IPS-15b (cell line): ENCODE data around the gene ACSL6.

ENCODE experiments used
- H3K27me3 ChIP-seq: one replicate; pipeline ENCODE4 v1.6.1; 2013; ENCODE audit warnings: low read length; ENCODE audit not compliant: control insufficient read depth, insufficient read depth
- H3K36me3 ChIP-seq: one replicate; pipeline ENCODE4 v1.6.1; 2013; ENCODE audit warnings: low read length; ENCODE audit not compliant: control insufficient read depth, insufficient read depth
- H3K4me1 ChIP-seq: one replicate; pipeline ENCODE4 v1.6.1; 2013; ENCODE audit warnings: mild to moderate bottlenecking, low read length; ENCODE audit not compliant: control insufficient read depth, insufficient read depth
- H3K4me3 ChIP-seq: one replicate; pipeline ENCODE4 v1.5.1; 2013; ENCODE audit warnings: low read depth, low read length
- H3K9ac ChIP-seq: one replicate; pipeline ENCODE4 v1.6.1; 2013; ENCODE audit warnings: low read depth, mild to moderate bottlenecking, low read length
- H3K9me3 ChIP-seq: one replicate; pipeline ENCODE4 v1.6.1; 2013; ENCODE audit warnings: mild to moderate bottlenecking, low read length; ENCODE audit not compliant: control insufficient read depth, insufficient read depth

ACSL6 gene

DNA sequence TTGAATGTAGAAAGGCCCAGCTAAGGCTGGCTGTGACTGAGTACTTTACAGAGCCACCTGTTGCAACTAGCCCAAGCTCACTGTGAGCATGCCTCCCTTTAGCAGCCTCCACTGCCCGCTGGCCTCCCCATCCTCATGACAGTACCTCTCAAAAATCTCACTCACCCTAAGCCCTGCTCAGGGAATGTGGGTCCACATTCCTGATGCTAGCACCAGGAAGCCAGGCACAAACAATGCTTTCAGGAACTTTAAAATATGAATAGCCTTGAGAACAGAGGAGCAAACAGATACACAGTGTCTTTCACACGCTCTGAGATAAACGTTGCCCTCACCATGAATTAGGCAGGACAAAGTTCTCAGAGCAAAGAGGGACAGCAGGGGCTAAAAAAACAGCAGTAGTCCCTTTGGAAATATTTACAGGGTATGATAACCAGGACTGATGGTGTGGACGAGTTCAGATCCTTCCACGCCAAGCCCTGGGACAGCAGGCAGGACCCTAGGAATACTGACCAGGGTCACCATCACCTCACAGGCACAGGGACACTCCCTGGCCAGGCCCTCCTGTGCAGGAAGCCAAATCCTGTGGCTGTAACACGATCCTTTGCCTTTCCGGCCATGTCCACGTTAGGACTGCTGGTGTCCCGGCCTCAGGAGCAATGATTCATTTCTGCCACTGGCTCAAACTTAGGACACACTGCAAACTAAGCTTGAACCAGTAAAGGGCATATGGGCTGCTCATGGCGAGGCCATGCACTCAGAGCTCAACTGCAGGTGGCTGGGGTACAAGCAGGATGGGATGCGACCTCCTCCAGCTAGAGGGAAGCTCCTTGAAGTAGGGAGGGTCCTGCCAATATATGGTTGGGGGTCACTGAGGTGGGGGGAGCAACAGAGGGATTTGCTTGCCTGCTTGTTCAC lies 9.6 kb downstream of the ACSL6 start:
- Histone ChIP-seq H3K4me3 (no peak overlapping the region), H3K4me1 (peaks cover 17% of the 10 kb centered on the region)

DNA sequence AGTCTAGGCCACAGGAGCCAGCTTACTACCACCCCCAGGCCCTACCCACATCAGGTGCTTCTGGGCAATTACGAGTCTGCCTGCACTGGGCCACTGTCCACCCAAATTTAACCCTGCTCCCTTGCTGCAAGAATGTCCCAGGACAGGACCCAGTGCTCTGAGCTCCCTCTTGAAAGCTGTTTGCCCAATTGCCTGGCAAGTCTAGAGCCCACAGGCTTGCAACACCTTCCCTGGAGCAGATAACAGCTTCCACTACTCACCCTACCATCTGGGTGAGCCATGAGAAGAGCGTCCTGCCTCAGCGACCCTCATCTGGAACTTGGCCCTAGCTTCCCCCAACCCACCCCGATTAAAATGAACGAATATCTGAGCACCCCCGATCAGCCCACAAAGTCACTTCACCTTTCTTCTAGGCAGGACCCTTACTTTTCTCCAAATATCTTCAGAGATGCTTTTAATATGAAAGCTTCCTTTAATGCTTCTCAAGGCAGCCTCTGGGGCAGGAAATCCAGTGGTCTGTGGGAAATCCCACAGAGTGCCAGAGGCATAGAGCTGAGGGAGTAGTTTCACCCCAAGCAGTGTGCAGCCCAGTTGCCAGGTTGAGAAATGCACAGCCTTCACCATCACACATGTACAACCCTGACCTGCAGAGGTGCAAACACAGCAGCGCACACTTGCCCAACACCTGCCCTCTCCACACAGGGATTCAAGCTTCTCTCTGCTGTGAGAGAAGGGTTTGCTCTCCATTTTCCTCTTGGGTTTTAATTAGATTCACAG lies 10.6 kb downstream of the ACSL6 start:
- peaks cover 5% of the 10 kb centered on the region for H3K27me3 ChIP-seq
- H3K4me1 ChIP-seq: peaks cover 17% of the 10 kb centered on the region
- no peak overlapping the region for H3K4me3 ChIP-seq
- H3K9me3 ChIP-seq: no peaks in the 10 kb centered on the region
- no peak overlapping the region for H3K9ac ChIP-seq
- H3K36me3 ChIP-seq: no peaks in the 10 kb centered on the region

More for the DNA sequence above, 9.6 kb downstream of the ACSL6 start:
- Histone ChIP-seq H3K9me3 (no peaks in the 10 kb centered on the region), H3K36me3 (no peaks in the 10 kb centered on the region), H3K27me3 (peaks cover 5% of the 10 kb centered on the region), H3K9ac (peak overlapping the region; percentile 37)

DNA sequence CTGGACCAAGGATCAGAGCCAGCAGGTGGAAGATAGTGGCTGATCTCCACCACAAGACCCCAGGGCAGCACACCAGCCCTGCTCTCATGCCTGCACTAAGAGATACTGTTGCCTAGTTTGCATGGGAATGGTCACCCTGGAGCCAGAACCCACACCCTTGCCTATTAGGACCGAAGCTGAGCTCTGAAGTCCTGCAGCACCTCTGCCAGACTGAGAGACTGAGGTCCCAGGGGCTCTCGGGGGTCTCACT lies 11.3 kb downstream of the ACSL6 start:
- Histone ChIP-seq H3K27me3 (peaks cover 5% of the 10 kb centered on the region), H3K9me3 (no peaks in the 10 kb centered on the region), H3K36me3 (no peaks in the 10 kb centered on the region), H3K4me3 (no peak overlapping the region), H3K9ac (no peak overlapping the region), H3K4me1 (peaks cover 17% of the 10 kb centered on the region)

DNA sequence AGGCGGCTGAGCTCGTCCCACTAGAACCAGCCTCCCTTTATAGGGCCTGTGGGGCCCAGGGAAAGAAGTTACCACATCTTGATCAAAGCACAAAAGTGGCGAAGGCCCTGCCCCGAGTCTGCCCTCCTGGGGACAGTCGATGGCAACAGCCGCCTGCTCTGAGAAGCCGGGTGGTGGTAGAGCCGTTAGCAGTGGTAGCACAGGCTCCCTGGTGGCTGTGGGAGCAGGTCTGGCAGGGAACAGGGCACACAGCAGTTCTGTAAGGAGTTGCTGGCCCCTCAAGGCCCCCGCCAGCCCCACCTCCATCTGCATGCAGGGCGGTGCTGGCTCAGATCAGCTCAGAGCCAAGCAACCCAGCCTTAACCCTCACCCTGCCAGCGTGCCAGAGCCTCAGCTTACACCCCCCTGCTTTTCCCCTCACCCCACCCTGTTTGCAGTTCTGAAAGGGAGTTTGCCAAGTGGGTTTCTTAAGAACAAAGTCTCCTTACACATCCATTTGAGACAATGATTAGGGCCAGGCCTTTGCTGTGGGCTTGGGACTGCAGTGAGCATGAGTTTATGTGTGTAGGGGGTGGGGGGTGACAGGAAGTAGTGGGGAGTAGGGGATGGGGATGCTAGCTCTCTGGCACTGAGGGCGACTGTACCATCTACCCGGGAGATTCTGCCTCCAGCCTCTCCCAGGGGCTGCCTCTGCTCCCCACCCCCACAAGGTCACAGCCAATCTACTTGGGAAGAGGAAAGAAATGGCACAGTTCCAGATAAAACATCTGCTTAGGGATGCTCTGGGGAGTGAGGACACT lies 11.8 kb downstream of the ACSL6 start:
- H3K36me3 ChIP-seq: no peaks in the 10 kb centered on the region
- no peak overlapping the region for H3K9ac ChIP-seq
- peaks cover 19% of the 10 kb centered on the region for H3K4me1 ChIP-seq

DNA sequence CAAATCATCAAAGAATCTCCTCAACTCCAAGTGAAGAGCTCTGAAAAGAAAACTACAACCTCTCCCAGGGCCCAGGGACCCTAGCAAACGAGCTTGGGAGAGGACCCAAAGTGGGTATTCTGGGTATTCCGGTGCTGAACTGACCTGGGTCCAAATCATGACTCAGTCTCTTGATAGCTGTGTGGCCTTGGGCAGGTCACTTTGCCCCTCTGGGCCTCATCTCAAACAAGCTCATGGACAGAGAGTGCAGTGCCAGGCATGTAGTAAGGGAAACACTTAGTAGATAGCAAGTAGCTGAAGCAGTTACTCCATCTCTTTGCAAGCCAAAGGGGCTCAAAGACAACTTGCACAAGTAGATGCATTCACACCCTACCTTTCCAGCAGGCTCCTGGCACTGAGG lies 12.4 kb downstream of the ACSL6 start:
- Histone ChIP-seq H3K36me3 (no peaks in the 10 kb centered on the region), H3K9me3 (no peaks in the 10 kb centered on the region), H3K4me3 (no peak overlapping the region), H3K27me3 (peaks cover 5% of the 10 kb centered on the region), H3K4me1 (peaks cover 23% of the 10 kb centered on the region), H3K9ac (no peak overlapping the region)

More for the DNA sequence above, 11.8 kb downstream of the ACSL6 start:
- Histone ChIP-seq H3K4me3 (no peak overlapping the region), H3K27me3 (peaks cover 5% of the 10 kb centered on the region), H3K9me3 (no peaks in the 10 kb centered on the region)

DNA sequence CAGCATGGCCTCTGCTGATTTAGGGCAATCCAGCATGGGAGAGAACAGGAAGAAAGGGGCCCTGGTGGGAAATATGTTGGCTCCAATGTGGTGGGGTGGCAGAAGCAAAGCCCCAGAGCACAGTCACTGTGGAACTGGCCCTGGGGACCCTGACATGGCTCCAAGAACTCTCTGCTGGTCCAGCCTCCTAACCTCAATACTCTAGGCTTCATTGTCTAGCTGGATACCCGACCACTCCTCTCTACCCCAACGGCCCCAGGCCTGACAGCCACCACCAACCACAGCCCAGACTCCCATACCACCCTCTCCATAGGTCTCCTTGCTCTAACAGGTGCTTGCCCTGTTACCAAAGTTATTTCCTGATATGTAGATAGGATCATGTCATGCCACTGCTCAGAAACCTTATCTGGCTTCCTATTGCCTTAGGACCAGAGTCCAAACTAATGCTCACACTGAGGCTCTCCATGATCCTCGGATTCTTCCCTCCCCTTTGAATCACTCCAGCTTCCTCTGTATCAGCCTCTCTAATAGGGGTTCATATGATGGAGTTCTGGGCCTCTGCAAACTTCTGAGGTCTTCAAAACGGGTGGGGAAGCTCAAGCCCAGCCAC lies 12.9 kb downstream of the ACSL6 start:
- no peaks in the 10 kb centered on the region for H3K9me3 ChIP-seq
- peaks cover 5% of the 10 kb centered on the region for H3K27me3 ChIP-seq
- H3K4me3 ChIP-seq: no peak overlapping the region
- no peak overlapping the region for H3K9ac ChIP-seq
- no peaks in the 10 kb centered on the region for H3K36me3 ChIP-seq
- H3K4me1 ChIP-seq: peaks cover 23% of the 10 kb centered on the region

DNA sequence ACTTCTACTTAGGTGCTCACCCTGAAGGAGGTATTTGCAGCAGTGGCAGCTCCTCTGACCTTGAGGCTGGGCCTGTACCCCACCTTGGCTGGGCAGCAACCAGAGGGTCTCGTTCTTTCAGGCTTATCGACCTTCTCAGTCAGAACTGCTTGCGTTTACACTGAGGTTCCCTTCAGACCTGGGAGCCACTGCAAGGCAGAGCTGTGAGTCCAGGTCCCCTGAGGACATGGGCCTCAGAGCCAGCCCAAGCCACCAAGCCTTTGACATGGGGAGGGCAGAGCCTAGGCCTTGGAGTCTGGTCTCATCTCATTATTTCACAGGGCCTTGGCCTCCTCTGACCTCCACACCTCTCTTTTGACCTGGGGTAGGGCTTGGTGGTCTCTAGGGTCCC lies 13.7 kb downstream of the ACSL6 start:
- Histone ChIP-seq H3K9ac (no peak overlapping the region), H3K4me1 (peaks cover 20% of the 10 kb centered on the region)

DNA sequence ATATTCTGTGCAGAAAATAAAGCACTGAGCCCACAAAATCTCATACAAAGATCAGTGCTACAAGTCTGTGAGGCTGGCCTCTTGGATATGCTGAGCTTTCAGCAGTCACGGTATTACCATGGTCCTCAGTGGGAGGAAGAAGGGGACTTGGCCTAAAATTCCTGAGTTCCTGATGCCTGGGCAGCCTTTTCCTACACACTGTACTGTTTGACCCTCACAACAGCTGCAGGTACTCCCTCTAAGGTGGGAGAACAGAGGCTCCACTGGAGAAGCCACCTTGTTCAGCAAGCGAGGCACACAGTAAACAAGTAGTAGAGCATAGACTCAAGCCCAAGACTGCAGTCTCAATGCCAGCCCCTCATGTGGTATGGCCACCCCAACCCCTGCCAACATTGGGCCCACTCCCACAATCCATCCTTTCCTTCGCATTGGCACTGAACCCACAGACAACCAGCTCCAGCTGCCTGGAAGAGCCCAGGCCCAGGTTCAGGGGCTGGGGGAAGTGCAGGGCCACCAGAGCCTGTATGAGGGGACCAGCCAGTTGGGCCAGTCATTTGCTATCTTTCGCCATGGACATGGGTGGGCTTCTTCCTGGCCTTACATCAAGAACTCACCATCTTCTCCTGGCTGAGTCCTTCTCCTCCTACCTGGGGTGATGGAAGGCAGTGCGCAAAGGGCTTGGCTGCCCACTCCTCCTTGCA lies 14.3 kb downstream of the ACSL6 start:
- no peaks in the 10 kb centered on the region for H3K36me3 ChIP-seq
- H3K4me1 ChIP-seq: peaks cover 14% of the 10 kb centered on the region
- H3K9ac ChIP-seq: no peak overlapping the region
- H3K27me3 ChIP-seq: peaks cover 4% of the 10 kb centered on the region
- H3K9me3 ChIP-seq: no peaks in the 10 kb centered on the region
- no peak overlapping the region for H3K4me3 ChIP-seq

More for the DNA sequence above, 13.7 kb downstream of the ACSL6 start:
- H3K27me3 ChIP-seq: peaks cover 5% of the 10 kb centered on the region
- H3K9me3 ChIP-seq: no peaks in the 10 kb centered on the region
- H3K36me3 ChIP-seq: no peaks in the 10 kb centered on the region
- no peak overlapping the region for H3K4me3 ChIP-seq

DNA sequence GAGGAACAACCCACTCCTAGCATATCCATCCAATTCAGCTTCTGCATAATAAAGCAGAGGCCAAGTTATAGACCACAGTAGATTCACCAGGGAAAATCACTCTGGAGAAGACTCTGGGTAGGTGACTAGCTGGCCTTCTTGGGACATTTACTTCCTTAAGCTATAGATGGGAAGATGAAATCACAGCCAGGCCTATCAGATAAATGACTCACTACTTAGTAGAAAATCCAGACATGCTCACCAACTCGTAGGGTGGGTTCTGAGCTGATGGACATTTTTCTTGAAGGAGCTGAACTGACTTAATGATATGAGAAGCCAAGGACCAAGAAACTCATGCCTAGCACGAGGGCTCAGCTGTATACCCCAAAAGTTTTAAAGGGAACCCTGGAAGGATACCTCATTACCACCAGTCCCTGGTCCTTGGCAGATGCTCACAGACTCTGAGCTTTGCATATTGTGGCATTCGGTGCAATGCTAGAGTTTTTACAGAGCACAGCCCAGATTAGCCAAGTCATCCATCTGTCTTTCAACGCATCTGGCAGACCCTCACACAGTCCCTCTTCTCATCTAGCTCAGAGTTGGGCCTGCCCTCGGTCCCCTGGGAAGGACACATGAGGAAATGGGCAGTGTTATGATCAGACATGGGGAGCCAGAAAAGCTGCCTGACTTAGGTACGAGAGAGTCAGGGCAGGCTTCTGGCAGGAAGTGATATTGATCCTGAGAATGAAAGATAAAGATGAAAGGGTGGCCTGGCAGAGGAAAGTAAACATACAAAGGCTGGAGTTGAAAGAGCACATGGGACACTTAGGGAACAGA lies 15.0 kb downstream of the ACSL6 start:
- H3K4me1 ChIP-seq: peaks cover 9% of the 10 kb centered on the region
- H3K27me3 ChIP-seq: no peaks in the 10 kb centered on the region
- H3K4me3 ChIP-seq: no peak overlapping the region
- H3K9me3 ChIP-seq: no peaks in the 10 kb centered on the region
- no peaks in the 10 kb centered on the region for H3K36me3 ChIP-seq
- no peak overlapping the region for H3K9ac ChIP-seq

DNA sequence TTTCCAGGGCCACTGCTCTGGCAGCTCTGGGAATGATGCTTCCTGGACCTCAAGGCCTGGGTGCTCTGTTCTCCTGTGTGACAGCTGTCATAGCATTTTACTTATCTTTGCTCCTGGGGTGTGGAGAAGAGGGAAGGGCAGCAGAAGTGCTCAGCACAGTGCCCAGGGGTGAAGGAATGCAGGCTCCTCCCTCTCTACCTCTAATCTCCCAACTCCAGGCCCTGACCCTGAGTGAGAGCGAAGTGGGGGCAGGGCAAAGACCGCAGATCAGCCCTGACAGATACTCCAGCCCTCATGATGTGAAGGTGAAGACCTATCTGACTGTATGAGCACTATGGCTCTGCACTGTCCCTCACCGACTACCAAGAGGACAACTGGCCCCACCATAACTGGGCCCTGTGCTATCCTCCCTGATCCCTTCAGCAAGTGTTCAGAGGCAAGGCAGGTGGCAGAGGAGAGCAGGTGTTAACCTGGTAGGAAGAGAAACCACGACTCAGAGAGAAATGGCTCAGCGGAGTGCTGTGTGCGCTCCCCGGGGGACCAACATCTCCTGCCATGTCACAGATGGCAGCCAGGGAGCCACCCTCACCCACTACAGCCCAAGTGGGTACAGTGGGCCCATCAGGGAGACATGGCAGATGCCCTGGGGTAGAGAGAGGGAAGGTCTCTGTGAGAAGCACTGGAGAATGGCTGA lies 16.8 kb downstream of the ACSL6 start:
- Histone ChIP-seq H3K4me1 (peaks cover 6% of the 10 kb centered on the region), H3K9me3 (no peaks in the 10 kb centered on the region), H3K9ac (no peak overlapping the region), H3K27me3 (no peaks in the 10 kb centered on the region), H3K4me3 (no peak overlapping the region), H3K36me3 (no peaks in the 10 kb centered on the region)
